Ishikawa (cell line): Measurements from ENCODE around the gene SCD5.

Experiments
- CEBPB ChIP-seq: IDR thresholded peaks from 2 replicates; pipeline ENCODE4 v1.6.1; 2012
- CREB1 ChIP-seq: IDR thresholded peaks from 2 replicates; pipeline ENCODE4 v1.6.1; 2012; ENCODE audit warnings: low read depth
- EGR1 ChIP-seq: IDR thresholded peaks from 2 replicates; pipeline ENCODE4 v1.6.1; 2012
- EP300 ChIP-seq: IDR thresholded peaks from 2 replicates; pipeline ENCODE4 v1.6.1; 2012; ENCODE audit warnings: borderline replicate concordance
- FOXM1 ChIP-seq: IDR thresholded peaks from 2 replicates; pipeline ENCODE4 v1.6.1; 2012; ENCODE audit warnings: low read depth, borderline replicate concordance
- NFIC ChIP-seq: IDR thresholded peaks from 2 replicates; pipeline ENCODE4 v1.6.1; 2012
- RAD21 ChIP-seq: IDR thresholded peaks from 2 replicates; pipeline ENCODE4 v1.6.1; 2012; ENCODE audit warnings: low read depth
- REST ChIP-seq: IDR thresholded peaks from 2 replicates; pipeline ENCODE4 v1.6.1; 2012; ENCODE audit warnings: low read depth, mild to moderate bottlenecking
- TAF1 ChIP-seq: IDR thresholded peaks from 2 replicates; pipeline ENCODE4 v1.6.1; 2012; ENCODE audit warnings: low read depth, mild to moderate bottlenecking
- TCF12 ChIP-seq: IDR thresholded peaks from 2 replicates; pipeline ENCODE4 v1.6.1; 2012; ENCODE audit warnings: low read depth
- TEAD4 ChIP-seq: IDR thresholded peaks from 2 replicates; pipeline ENCODE4 v1.6.1; 2012
- YY1 ChIP-seq: IDR thresholded peaks from 2 replicates; pipeline ENCODE4 v1.6.1; 2012; ENCODE audit warnings: low read depth
- ZBTB7A ChIP-seq: IDR thresholded peaks from 2 replicates; pipeline ENCODE4 v1.6.1; 2012; ENCODE audit warnings: low read depth
- TF ChIP-seq, protein P1 (sequence below): IDR thresholded peaks from 2 replicates; pipeline ENCODE4 v1.6.1; 2012
- TF ChIP-seq, protein P2 (sequence below): IDR thresholded peaks from 2 replicates; pipeline ENCODE4 v1.6.1; 2012

The SCD5 gene

DNA sequence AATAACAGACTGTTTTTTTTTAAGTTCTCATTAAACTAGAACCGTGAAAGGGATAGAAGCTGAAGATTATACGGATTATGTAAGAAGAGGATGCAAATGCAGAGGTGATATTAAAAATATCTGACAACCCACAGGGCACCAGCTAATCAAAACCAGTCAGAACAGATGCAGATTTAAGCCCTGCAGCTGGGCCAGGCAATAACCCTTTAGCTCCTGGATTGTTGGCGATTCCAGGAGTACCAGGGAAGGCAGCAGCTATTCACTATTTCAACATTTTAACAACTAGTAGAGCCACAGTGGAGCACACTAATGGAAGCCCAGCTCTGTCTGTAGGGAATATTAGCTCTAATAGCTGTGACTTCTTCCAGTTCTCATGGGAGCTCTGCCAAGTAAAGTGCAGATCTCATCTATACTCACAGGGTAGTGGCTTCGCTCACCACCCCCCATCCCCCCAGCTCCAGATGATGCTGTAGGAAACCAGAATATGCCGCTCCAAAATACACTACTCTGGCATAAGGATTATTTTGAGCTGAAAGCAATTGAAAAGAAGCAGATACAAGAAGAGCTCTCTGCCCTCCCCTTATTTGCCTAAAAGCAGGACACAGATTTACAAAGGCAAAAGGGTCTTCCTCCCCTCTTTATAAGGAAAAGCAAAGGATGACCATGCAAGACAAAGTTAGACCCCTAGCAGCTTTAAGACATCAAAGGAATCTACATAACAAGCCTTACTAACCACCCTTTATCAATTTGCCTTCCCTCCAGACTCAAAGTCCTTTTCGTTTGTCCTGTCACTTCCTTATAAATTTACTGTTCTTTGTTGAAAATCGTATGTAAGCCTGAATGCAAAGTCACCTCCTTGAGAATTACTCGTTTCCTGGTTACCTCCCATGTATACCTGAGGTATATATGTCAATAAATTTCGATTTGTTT lies 13.7 kb downstream of the SCD5 start:
- TF ChIP-seq EP300 (no peak), CEBPB (no peak)

DNA sequence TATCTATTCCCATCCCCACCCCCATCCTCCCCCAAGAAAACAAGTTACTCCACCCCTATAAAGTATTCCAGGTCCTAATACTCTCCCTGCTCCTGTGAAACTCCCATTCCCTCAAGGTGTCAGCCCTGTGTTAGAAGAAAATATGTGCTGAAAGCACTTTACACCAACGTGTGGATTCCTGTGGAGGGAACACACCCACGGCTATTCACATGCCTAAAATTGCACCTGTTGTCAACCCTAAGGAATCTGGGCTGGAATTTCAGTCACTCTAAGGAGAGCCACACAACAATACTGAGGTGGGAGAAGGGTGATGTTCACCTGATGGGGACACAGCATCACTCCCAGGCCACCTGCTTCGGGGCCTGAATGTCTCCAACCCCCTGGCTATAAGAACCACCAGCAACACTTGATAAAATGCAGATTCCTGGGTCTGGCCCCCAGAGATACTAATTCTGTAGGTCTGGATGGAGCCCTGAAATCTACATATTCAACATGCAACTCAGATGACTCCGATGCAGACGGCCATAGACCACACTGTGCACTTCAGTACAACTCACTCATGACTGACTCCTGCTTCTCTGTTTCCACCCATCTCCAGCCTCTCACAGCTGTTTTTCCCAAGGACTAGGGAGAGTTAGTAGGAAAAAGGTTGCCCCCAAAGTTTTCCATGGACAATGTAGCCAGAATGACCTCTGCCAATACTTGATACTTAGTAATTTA lies 15.8 kb downstream of the SCD5 start:
- TF ChIP-seq TCF12 (peak; percentile 94), TEAD4 (peak; percentile 98), YY1 (0 out of 2 replicates have a peak, but pooled peaks have one; percentile 13), CREB1 (no peak), TAF1 (no peak), ZBTB7A (no peak), EP300 (peak; percentile 90), RAD21 (peak; percentile 34; the same call in 1 of the 2 replicates), EGR1 (peak; percentile 77), CEBPB (no peak), REST (no peak), FOXM1 (peak; percentile 83), NFIC (peak; percentile 73)
- TF ChIP-seq, protein P1, sequence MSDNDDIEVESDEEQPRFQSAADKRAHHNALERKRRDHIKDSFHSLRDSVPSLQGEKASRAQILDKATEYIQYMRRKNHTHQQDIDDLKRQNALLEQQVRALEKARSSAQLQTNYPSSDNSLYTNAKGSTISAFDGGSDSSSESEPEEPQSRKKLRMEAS: peak; percentile 54; the same call in 1 of the 2 replicates
- TF ChIP-seq, protein P2, sequence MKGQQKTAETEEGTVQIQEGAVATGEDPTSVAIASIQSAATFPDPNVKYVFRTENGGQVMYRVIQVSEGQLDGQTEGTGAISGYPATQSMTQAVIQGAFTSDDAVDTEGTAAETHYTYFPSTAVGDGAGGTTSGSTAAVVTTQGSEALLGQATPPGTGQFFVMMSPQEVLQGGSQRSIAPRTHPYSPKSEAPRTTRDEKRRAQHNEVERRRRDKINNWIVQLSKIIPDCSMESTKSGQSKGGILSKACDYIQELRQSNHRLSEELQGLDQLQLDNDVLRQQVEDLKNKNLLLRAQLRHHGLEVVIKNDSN: no peak

GRCh38 chr4:82780752-82781231 lies 17.8 kb downstream of the SCD5 start:
- TF ChIP-seq TAF1 (no peak), TEAD4 (peak; percentile 82), TCF12 (peak; percentile 100), ZBTB7A (peak; percentile 75; the same call in 1 of the 2 replicates), EP300 (peak; percentile 96), NFIC (peak; percentile 99), CREB1 (0 out of 2 replicates have a peak, but pooled peaks have one; percentile 43), REST (no peak), FOXM1 (peak; percentile 92), CEBPB (peak; percentile 32; the same call in 1 of the 2 replicates), RAD21 (peak; percentile 55), EGR1 (no peak), YY1 (no peak; the same call in 1 of the 2 replicates)
- TF ChIP-seq, protein P2: no peak
- TF ChIP-seq, protein P1: peak; percentile 51; the same call in 1 of the 2 replicates

DNA sequence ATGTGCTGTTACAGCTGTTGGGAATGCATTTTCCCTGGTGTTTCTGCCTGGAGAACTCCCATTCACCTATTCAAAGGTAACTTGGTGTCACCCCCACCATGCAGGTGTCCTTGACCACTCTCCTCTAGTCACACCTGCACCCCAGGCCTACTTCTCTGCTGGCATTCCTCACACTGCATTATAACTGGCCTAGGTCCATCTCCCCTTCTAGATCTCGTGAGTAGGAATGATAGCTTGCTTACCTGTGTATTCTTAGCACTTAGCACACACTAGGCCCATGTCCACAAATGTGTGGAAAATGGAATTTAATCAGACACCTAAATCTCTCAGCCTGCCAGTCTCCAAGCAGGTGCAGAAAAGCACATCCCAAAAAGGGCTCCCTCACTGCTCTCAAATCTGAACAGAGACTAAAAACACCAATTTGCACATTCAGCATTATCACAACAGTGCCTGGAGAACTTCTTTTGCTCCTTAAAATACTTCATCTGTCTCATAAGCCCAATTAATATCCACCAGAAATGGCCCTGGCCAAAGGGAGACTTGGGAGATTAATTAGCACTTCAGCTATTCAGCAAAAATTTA lies 18.3 kb downstream of the SCD5 start:
- TF ChIP-seq RAD21: no peak
- TF ChIP-seq FOXM1: no peak
- TF ChIP-seq NFIC: peak; percentile 12; the same call in 1 of the 2 replicates
- peak; percentile 32 for TF ChIP-seq TEAD4
- TF ChIP-seq, protein P1: peak; percentile 28; the same call in 1 of the 2 replicates

- TF ChIP-seq TEAD4 (no peak), REST (no peak), EGR1 (no peak), FOXM1 (no peak), ZBTB7A (no peak), EP300 (no peak), CEBPB (no peak)
Observed at GRCh38 chr4:82779032-82779431, 19.6 kb downstream of the SCD5 start.
